ENCODE results near the gene IP6K1. TPM values are rescaled to one million over a fixed set of nuclear protein-coding genes. Genes with fewer than 3 reads are reported as not detected.

The IP6K1 gene
- total RNA-seq, 2 experiments from 2014 or later, result 33.3 to 36.0 TPM

DNA sequence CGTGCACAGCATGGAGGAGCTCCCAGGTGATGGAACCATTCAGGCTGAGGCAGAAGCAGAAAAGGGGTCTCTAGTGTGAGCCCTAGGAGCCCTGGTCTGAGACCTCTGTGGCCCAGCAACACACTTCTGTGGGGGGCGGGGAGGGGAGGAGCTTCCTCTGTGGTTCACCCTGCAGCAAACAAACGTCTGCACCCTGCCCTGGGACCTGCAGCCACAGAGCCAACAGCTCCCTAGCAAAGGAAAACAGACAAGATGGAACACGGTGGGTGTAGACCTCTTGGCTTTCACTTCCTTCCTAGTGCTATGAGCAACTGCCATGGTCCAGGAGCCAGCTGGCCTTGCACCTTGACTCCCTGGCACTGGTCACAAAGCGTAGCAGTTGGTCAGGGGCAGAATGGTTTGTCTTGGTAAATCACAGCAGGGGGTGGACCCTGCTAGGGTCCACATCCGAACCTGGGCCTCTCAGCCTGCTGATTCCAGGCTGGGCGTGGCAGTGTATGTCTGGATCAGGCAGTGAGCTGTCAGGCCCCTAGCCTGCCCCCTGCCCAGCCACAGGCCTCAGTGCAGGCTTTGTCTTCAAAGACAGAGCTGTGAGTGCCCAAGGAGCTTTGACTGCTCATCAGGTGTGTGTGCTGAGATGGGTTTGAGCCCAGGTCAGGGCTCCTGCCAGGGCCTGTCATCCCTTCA, 73.6 kb downstream of the IP6K1 start:
- intact Hi-C loops (cut with DNase I, micrococcal nuclease), result no loop called here
- no peaks in the 10 kb centered on the region for H3K4me1 Mint-ChIP-seq (ENCODE audit: low read depth)
- H3K36me3 ChIP-seq (ENCODE audit: insufficient read depth, low read length), result peaks cover 21% of the 10 kb centered on the region
- no peak overlapping the region for H3K4me3 ChIP-seq (ENCODE audit: low read length)
- ChIA-PET POLR2A (no interaction called here), CTCF (no interaction called here)
- H3K4me1 ChIP-seq (ENCODE audit: insufficient read depth, low read length), result peaks cover 12% of the 10 kb centered on the region
- H3K4me3 Mint-ChIP-seq, result no peak overlapping the region
- H3K27me3 Mint-ChIP-seq, result no peaks in the 10 kb centered on the region
- H3K9me3 ChIP-seq (ENCODE audit: control insufficient read depth in 1 of 2, insufficient read depth in 1 of 2, low read length in 2 of 2), result no peaks in the 10 kb centered on the region
- TF ChIP-seq, protein P1, sequence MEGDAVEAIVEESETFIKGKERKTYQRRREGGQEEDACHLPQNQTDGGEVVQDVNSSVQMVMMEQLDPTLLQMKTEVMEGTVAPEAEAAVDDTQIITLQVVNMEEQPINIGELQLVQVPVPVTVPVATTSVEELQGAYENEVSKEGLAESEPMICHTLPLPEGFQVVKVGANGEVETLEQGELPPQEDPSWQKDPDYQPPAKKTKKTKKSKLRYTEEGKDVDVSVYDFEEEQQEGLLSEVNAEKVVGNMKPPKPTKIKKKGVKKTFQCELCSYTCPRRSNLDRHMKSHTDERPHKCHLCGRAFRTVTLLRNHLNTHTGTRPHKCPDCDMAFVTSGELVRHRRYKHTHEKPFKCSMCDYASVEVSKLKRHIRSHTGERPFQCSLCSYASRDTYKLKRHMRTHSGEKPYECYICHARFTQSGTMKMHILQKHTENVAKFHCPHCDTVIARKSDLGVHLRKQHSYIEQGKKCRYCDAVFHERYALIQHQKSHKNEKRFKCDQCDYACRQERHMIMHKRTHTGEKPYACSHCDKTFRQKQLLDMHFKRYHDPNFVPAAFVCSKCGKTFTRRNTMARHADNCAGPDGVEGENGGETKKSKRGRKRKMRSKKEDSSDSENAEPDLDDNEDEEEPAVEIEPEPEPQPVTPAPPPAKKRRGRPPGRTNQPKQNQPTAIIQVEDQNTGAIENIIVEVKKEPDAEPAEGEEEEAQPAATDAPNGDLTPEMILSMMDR (IDR thresholded peaks at IDR 0.05), result no peak
- H3K27ac ChIP-seq (ENCODE audit: low read depth in 1 of 2, low read length in 2 of 2), result no peak overlapping the region
- no peaks in the 10 kb centered on the region for H3K27me3 ChIP-seq (ENCODE audit: control insufficient read depth in 1 of 2, insufficient read depth in 2 of 2, low read length in 2 of 2)
- H3K27ac Mint-ChIP-seq, result no peak overlapping the region
- peaks cover 8% of the 10 kb centered on the region for H3K36me3 Mint-ChIP-seq (ENCODE audit: low read depth)
- peak in 1 of 14 experiments; percentile 26 for DNase-seq
- no peaks in the 10 kb centered on the region for H3K9me3 Mint-ChIP-seq
- no peak for ATAC-seq (ENCODE audit: poor library complexity)

DNA sequence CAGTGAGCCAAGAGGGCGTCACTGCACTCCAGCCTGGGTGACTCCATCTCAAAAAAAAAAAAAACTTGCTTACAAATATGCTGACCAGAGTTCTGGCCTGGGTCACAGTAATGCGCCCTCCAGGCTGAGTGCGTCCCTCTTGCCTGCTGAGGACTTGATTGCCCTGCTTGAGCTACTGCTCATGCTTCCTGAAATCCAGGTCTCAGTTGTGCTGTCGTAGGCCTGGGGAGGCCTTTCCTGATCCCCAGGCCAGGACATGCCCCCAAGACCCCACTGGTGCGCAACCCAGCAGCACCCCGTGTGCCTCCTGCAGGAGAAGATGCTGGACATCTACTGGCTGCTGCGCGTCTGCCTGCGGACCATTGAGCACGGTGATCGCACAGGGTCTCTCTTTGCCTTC, 74.2 kb downstream of the IP6K1 start:
- peaks cover 9% of the 10 kb centered on the region for H3K36me3 Mint-ChIP-seq (ENCODE audit: low read depth)
- Histone ChIP-seq H3K36me3 (ENCODE audit: insufficient read depth, low read length) (peaks cover 21% of the 10 kb centered on the region), H3K9me3 (ENCODE audit: control insufficient read depth in 1 of 2, insufficient read depth in 1 of 2, low read length in 2 of 2) (no peaks in the 10 kb centered on the region), H3K4me3 (ENCODE audit: low read length) (no peak overlapping the region), H3K4me1 (ENCODE audit: insufficient read depth, low read length) (peaks cover 12% of the 10 kb centered on the region), H3K27ac (ENCODE audit: low read depth in 1 of 2, low read length in 2 of 2) (no peak overlapping the region), H3K27me3 (ENCODE audit: control insufficient read depth in 1 of 2, insufficient read depth in 2 of 2, low read length in 2 of 2) (no peaks in the 10 kb centered on the region)
- H3K4me3 Mint-ChIP-seq, result no peak overlapping the region
- TF ChIP-seq, protein P1 (IDR thresholded peaks at IDR 0.05), result no peak
- H3K4me1 Mint-ChIP-seq (ENCODE audit: low read depth), result no peaks in the 10 kb centered on the region
- ChIA-PET CTCF (no interaction called here), POLR2A (no interaction called here)
- no peaks in the 10 kb centered on the region for H3K27me3 Mint-ChIP-seq
- intact Hi-C loops (cut with DNase I, micrococcal nuclease), result no loop called here
- H3K27ac Mint-ChIP-seq, result no peak overlapping the region
- ATAC-seq (ENCODE audit: poor library complexity) (no peak), DNase-seq (no peak)
- no peaks in the 10 kb centered on the region for H3K9me3 Mint-ChIP-seq

DNA sequence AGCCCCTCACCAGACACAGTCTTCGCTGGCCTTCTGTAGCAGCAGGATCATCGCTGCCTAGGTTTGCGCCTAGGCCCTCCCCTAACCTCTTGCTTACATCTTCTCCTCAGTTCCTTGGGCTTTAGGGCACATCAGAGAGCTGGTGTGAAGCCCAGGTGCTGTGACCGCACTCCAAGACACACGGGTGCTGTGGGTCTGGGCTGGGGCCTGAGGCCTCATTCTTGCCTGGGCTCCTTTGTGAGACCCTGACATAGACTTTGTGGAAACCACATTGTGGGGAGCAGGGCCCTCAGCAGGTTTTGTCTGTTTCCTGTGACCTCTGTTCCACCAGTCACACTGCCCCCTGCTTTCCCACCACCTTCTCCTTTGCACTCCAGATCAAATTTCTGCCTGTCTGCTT, 74.9 kb downstream of the IP6K1 start:
- DNase-seq (no peak), ATAC-seq (ENCODE audit: poor library complexity) (no peak)
- no peak overlapping the region for H3K4me3 ChIP-seq (ENCODE audit: low read length)
- Mint-ChIP-seq H3K4me1 (ENCODE audit: low read depth) (no peaks in the 10 kb centered on the region), H3K36me3 (ENCODE audit: low read depth) (peaks cover 15% of the 10 kb centered on the region), H3K27ac (peak overlapping the region; percentile 35), H3K27me3 (no peaks in the 10 kb centered on the region), H3K9me3 (no peaks in the 10 kb centered on the region), H3K4me3 (no peak overlapping the region)
- TF ChIP-seq, protein P1 (IDR thresholded peaks at IDR 0.05), result no peak
- intact Hi-C loops (cut with DNase I, micrococcal nuclease), result no loop called here
- peaks cover 12% of the 10 kb centered on the region for H3K4me1 ChIP-seq (ENCODE audit: insufficient read depth, low read length)
- H3K27ac ChIP-seq (ENCODE audit: low read depth in 1 of 2, low read length in 2 of 2), result no peak overlapping the region
- H3K27me3 ChIP-seq (ENCODE audit: control insufficient read depth in 1 of 2, insufficient read depth in 2 of 2, low read length in 2 of 2), result no peaks in the 10 kb centered on the region
- no peaks in the 10 kb centered on the region for H3K9me3 ChIP-seq (ENCODE audit: control insufficient read depth in 1 of 2, insufficient read depth in 1 of 2, low read length in 2 of 2)
- ChIA-PET CTCF (no interaction called here), POLR2A (no interaction called here)
- peaks cover 16% of the 10 kb centered on the region for H3K36me3 ChIP-seq (ENCODE audit: insufficient read depth, low read length)

Data from CD4-positive, alpha-beta T cell (primary cell).